CD4-positive, alpha-beta T cell (primary cell): ENCODE results near the gene CCDC178. TPM values are rescaled to one million over a fixed set of nuclear protein-coding genes. Genes with fewer than 3 reads are reported as not detected.

Experiments
- ATAC-seq: fragments of 200-7000 bp; cut with Tn5 transposase; one replicate; pipeline ENCODE4 v1.10.0; 2022; ENCODE audit warnings: mild to moderate bottlenecking; ENCODE audit not compliant: poor library complexity
- CTCF ChIA-PET: fragments of 350-600 bp; sonication (Branson Sonifier 250); formaldehyde crosslinking; loops from one replicate; lab custom pipeline; 2021; ENCODE audit warnings: antibody characterized with exemption, inconsistent platforms; lab: Charles Lee
- POLR2A ChIA-PET: fragments of 350-600 bp; sonication (Branson Sonifier 250); formaldehyde crosslinking; loops from one replicate; lab custom pipeline; 2021; ENCODE audit warnings: antibody characterized with exemption, inconsistent platforms; lab: Charles Lee
- DNase-seq, 14 experiments: peaks; one replicate each; pipeline ENCODE4 v3.0.0-alpha.2; 2013 to 2020; ENCODE audit warnings: mixed read lengths in 2 of 14
- H3K27ac ChIP-seq, 2 donors: one replicate each; pipeline versions ENCODE4 v1.5.1 to v1.7.0; 2013; ENCODE audit warnings: low read length in 2 of 2, low read depth in 1 of 2, mild to moderate bottlenecking in 1 of 2
- H3K27me3 ChIP-seq, 2 experiments: 1 replicate in 1 of 2; 2 replicates in 1 of 2; pipeline versions ENCODE4 v1.6.1 to v1.7.0; 2013; ENCODE audit warnings: low read length in 2 of 2, control low read depth in 1 of 2, mild to moderate bottlenecking in 1 of 2, moderate library complexity in 1 of 2; ENCODE audit not compliant: insufficient read depth in 2 of 2, control insufficient read depth in 1 of 2
- H3K36me3 ChIP-seq: one replicate; pipeline ENCODE4 v1.6.1; 2013; ENCODE audit warnings: low read length, control low read depth; ENCODE audit not compliant: insufficient read depth
- H3K4me1 ChIP-seq: one replicate; pipeline ENCODE4 v1.6.1; 2013; ENCODE audit warnings: low read length, control low read depth; ENCODE audit not compliant: insufficient read depth
- H3K4me3 ChIP-seq: one replicate; pipeline ENCODE4 v1.5.1; 2013; ENCODE audit warnings: mild to moderate bottlenecking, low read length, moderate library complexity
- H3K9me3 ChIP-seq, 2 experiments: 1 replicate in 1 of 2; 2 replicates in 1 of 2; pipeline versions ENCODE4 v1.6.1 to v1.7.0; 2013; ENCODE audit warnings: low read length in 2 of 2, mild to moderate bottlenecking in 2 of 2, control low read depth in 1 of 2, moderate library complexity in 1 of 2; ENCODE audit not compliant: control insufficient read depth in 1 of 2, insufficient read depth in 1 of 2
- H3K27ac Mint-ChIP-seq: one replicate; pipeline ENCODE4 v1.8.0; 2020; ENCODE audit warnings: mixed read lengths
- H3K27me3 Mint-ChIP-seq: one replicate; pipeline ENCODE4 v1.8.0; 2021; ENCODE audit warnings: mixed read lengths
- H3K36me3 Mint-ChIP-seq: one replicate; pipeline ENCODE4 v1.8.0; 2021; ENCODE audit warnings: low read depth, mixed read lengths
- H3K4me1 Mint-ChIP-seq: one replicate; pipeline ENCODE4 v1.8.0; 2021; ENCODE audit warnings: low read depth, mixed read lengths
- H3K4me3 Mint-ChIP-seq: one replicate; pipeline ENCODE4 v1.8.0; 2020; ENCODE audit warnings: mild to moderate bottlenecking, mixed read lengths
- H3K9me3 Mint-ChIP-seq: one replicate; pipeline ENCODE4 v1.8.0; 2020; ENCODE audit warnings: mixed read lengths
- intact Hi-C, 2 experiments: fragments of 100-400 bp; cut with DNase I in 1 of 2; cut with micrococcal nuclease in 1 of 2; formaldehyde crosslinking; loops; one replicate each; pipeline versions ENCODE4 v1.15.1 to v1.9.0; 2023 to 2025; cut with DNase I, micrococcal nuclease
- total RNA-seq, 174 experiments: library from RNA in 2 of 174; stranded (reverse) in 2 of 174; gene quantifications; one replicate each; pipeline ENCODE4 v1.2.3 and lab custom pipeline; 2021 to 2026
- TF ChIP-seq, protein P1 (sequence below): fragments of 200-600 bp; IDR thresholded peaks from one replicate; pipeline ENCODE4 v1.8.0; 2022; ENCODE audit warnings: antibody characterized with exemption, mild to moderate bottlenecking

Gene CCDC178
- total RNA-seq, 2 experiments from 2014 or later, result not detected

GRCh38 chr18:33470216-33470615 is 29.7 kb upstream of the CCDC178 start:
- Mint-ChIP-seq H3K9me3 (no peaks in the 10 kb centered on the region), H3K36me3 (no peaks in the 10 kb centered on the region), H3K27me3 (no peaks in the 10 kb centered on the region), H3K4me3 (no peak overlapping the region), H3K27ac (no peak overlapping the region), H3K4me1 (no peaks in the 10 kb centered on the region)
- Histone ChIP-seq H3K4me3 (no peak overlapping the region), H3K36me3 (no peaks in the 10 kb centered on the region), H3K27me3 (no peaks in the 10 kb centered on the region), H3K9me3 (no peaks in the 10 kb centered on the region), H3K4me1 (no peaks in the 10 kb centered on the region), H3K27ac (no peak overlapping the region)
- TF ChIP-seq, protein P1, sequence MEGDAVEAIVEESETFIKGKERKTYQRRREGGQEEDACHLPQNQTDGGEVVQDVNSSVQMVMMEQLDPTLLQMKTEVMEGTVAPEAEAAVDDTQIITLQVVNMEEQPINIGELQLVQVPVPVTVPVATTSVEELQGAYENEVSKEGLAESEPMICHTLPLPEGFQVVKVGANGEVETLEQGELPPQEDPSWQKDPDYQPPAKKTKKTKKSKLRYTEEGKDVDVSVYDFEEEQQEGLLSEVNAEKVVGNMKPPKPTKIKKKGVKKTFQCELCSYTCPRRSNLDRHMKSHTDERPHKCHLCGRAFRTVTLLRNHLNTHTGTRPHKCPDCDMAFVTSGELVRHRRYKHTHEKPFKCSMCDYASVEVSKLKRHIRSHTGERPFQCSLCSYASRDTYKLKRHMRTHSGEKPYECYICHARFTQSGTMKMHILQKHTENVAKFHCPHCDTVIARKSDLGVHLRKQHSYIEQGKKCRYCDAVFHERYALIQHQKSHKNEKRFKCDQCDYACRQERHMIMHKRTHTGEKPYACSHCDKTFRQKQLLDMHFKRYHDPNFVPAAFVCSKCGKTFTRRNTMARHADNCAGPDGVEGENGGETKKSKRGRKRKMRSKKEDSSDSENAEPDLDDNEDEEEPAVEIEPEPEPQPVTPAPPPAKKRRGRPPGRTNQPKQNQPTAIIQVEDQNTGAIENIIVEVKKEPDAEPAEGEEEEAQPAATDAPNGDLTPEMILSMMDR, result no peak
- no peak for ATAC-seq
- intact Hi-C loops, result no loop called here
- DNase-seq, result no peak
- ChIA-PET POLR2A (no interaction called here), CTCF (no interaction called here)

GRCh38 chr18:33469699-33470098 is 29.2 kb upstream of the CCDC178 start:
- Histone ChIP-seq H3K9me3 (no peaks in the 10 kb centered on the region), H3K36me3 (no peaks in the 10 kb centered on the region), H3K4me3 (no peak overlapping the region), H3K27me3 (no peaks in the 10 kb centered on the region), H3K27ac (no peak overlapping the region), H3K4me1 (no peaks in the 10 kb centered on the region)
- TF ChIP-seq, protein P1, result no peak
- intact Hi-C loops, result no loop called here
- H3K9me3 Mint-ChIP-seq, result peaks cover under 1% of the 10 kb centered on the region
- no peaks in the 10 kb centered on the region for H3K4me1 Mint-ChIP-seq
- H3K4me3 Mint-ChIP-seq, result no peak overlapping the region
- DNase-seq (no peak), ATAC-seq (no peak)
- ChIA-PET POLR2A (no interaction called here), CTCF (no interaction called here)
- H3K27ac Mint-ChIP-seq, result no peak overlapping the region
- no peaks in the 10 kb centered on the region for H3K36me3 Mint-ChIP-seq
- no peaks in the 10 kb centered on the region for H3K27me3 Mint-ChIP-seq

DNA sequence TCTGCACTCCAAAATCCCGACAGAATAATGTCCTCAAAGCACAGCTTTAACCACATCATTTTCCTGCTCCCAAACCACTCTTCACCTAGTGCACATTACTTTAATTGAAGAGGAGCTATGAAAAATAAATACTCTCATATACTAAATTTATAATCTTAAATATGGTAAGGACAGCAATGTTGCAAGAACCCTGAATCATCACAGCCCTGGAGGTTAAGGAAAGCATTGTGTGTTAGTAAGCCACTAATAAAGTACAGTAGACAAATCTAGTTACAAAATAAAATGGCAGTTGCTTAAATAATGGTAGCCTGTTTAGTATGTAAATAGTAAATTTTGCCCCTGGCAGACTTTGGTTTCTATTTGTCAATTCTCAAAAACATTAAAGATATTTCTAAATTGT is 27.0 kb upstream of the CCDC178 start:
- H3K4me1 Mint-ChIP-seq, result no peaks in the 10 kb centered on the region
- H3K9me3 Mint-ChIP-seq, result peaks cover 5% of the 10 kb centered on the region
- Histone ChIP-seq H3K27ac (no peak overlapping the region), H3K4me3 (no peak overlapping the region), H3K4me1 (no peaks in the 10 kb centered on the region), H3K36me3 (no peaks in the 10 kb centered on the region), H3K9me3 (no peaks in the 10 kb centered on the region), H3K27me3 (no peaks in the 10 kb centered on the region)
- ATAC-seq (no peak), DNase-seq (no peak)
- H3K4me3 Mint-ChIP-seq, result no peak overlapping the region
- no peak overlapping the region for H3K27ac Mint-ChIP-seq
- no peaks in the 10 kb centered on the region for H3K36me3 Mint-ChIP-seq
- no peaks in the 10 kb centered on the region for H3K27me3 Mint-ChIP-seq
- TF ChIP-seq, protein P1, result no peak
- CTCF ChIA-PET, result no interaction called here
- POLR2A ChIA-PET, result no interaction called here
- intact Hi-C loops, result no loop called here
